Germinal center (tissue), 1 donor: ENCODE measurements around the gene ISYNA1.

Source experiments
- DNase-seq: peaks from one replicate; pipeline ENCODE4 v3.0.0; 2012; ENCODE audit warnings: mixed read lengths, low spot score

Gene ISYNA1

GRCh38 chr19:18443831-18444230, 5.9 kb upstream of the ISYNA1 start:
- DNase-seq = no peak

GRCh38 chr19:18443406-18443805, 5.5 kb upstream of the ISYNA1 start:
- DNase-seq = no peak

- no peak for DNase-seq
These were observed 5.0 kb upstream of the ISYNA1 start for GRCh38 chr19:18442941-18443340.

- no peak for DNase-seq
These were observed 4.2 kb upstream of the ISYNA1 start for GRCh38 chr19:18441804-18442788.

GRCh38 chr19:18440936-18441803, 3.2 kb upstream of the ISYNA1 start:
- no peak for DNase-seq

- no peak for DNase-seq
These were observed 2.5 kb upstream of the ISYNA1 start for GRCh38 chr19:18440415-18440877.

- DNase-seq = no peak
These were observed 1.9 kb upstream of the ISYNA1 start for GRCh38 chr19:18439910-18440237.

GRCh38 chr19:18439025-18439909, 1.3 kb upstream of the ISYNA1 start:
- DNase-seq = no peak

GRCh38 chr19:18438331-18439024, 545 bp upstream of the ISYNA1 start:
- DNase-seq = no peak

- peak; percentile 90 for DNase-seq
These were observed 1.1 kb downstream of the ISYNA1 start for GRCh38 chr19:18436671-18437490.

GRCh38 chr19:18435842-18436670, 1.9 kb downstream of the ISYNA1 start:
- no peak for DNase-seq

GRCh38 chr19:18435178-18435841, 2.6 kb downstream of the ISYNA1 start:
- no peak for DNase-seq

- DNase-seq = no peak
These were observed 3.3 kb downstream of the ISYNA1 start for GRCh38 chr19:18434411-18435175.

GRCh38 chr19:18433735-18434398, 4.1 kb downstream of the ISYNA1 start:
- no peak for DNase-seq

GRCh38 chr19:18433015-18433691, 4.8 kb downstream of the ISYNA1 start:
- peak; percentile 73 for DNase-seq

- DNase-seq = no peak
These were observed 5.5 kb downstream of the ISYNA1 start for GRCh38 chr19:18432275-18433014.
